GM18502 (cell line): Measurements from ENCODE around the gene NT5M.
"Not testable (repeated sequence)": the region's sequence is repeated elsewhere in the genome, so short reads cannot be mapped to it uniquely, and the experiment has no call there.

ENCODE experiments used
- ATAC-seq: cut with Tn5 transposase; IDR thresholded peaks from one replicate; pipeline ENCODE4 v1.9.1; 2021; ENCODE audit warnings: mild to moderate bottlenecking; ENCODE audit not compliant: unreplicated experiment, poor library complexity

Gene NT5M

DNA sequence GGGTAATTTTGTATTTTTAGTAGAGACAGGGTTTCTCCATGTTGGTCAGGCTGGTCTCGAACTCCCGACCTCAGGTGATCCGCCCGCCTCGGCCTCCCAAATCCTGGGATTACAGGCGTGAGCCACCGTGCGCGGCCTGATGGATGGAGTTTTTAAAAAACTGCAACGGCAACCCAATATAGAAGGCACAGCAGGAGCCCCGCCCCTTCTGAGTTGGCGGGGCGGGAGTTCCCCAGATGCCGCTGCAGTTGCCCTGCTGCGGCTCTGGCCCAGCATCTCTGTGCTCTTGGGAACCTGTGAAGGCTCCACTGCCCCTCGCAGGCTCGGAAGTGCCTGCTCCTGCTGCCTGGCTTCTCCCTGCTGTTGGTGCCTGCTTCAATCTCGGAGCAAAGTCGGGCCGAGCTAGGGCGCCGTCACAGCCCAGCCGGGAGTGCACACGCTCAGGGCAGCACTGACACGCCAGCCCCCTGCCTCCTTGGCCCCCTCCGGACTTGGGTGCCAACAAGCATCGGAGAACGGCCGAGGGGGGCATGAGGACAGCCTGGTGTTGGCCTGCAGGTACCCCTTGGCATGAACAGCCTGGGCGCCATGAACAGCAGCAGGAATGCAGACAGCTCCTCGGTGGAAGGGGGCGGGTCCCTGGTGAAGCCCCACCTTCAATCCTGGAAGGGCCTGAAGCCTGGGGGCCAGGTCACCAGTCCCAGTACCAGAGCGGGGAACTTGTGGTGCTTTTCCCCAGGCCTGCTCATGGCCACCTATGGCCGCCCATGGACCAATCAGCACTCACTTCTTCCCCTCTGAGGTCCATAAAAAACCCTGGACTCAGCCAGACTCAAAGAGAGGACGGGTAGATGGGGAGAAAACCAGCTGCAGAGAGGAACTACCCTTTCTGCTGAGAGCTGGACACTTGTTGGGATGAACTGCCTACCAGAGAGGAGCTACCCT is 2.3 kb upstream of the NT5M start:
- no peak for ATAC-seq

DNA sequence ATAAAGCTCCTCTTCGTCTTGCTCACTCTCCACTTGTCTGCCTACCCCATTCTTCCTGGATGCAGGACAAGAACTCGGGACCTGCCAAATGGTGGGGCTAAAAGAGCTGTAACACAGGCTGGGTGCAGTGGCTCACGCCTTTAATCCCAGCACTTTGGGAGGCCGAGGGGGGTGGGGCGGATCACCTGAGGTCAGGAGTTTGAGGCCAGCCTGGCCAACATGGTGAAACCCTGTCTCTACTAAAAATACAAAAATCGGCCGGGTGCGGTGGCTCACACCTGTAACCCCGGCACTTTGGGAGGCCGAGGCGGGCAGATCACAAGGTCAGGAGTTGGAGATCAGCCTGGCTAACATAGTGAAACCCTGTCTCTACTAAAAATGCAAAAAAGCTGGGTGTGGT is 1.5 kb upstream of the NT5M start:
- not testable (repeated sequence) for ATAC-seq

DNA sequence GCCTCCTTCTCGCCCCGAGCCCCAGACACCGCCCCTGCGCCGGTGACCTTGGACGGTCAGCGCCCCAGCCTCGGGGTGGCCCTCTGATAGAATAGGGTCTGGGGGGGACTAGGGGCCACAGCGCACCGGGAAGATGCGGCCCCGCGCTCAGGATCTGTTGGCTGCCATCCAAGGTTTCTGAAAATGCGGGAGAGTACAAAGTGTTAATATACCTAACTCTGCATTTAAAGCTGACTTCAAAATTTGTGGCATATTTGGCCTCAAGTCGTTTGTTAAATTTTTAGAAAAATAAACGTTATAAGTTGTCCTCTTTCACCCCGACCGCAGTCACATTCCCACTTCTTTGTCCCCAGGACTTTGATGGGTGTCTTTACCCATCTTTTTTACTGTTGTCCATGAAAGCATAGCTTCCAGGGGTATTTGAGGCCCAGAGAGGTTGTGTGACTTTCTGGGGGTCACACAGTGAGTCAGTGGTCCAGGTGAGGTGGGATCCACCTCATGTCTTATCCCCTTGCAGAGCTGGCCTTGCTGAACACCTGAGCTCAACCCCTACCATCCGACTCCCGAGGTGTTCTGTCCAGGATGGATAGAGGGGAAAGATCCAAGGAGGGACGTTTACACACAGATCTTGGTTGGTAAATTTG is 796 bp downstream of the NT5M start:
- no peak for ATAC-seq

DNA sequence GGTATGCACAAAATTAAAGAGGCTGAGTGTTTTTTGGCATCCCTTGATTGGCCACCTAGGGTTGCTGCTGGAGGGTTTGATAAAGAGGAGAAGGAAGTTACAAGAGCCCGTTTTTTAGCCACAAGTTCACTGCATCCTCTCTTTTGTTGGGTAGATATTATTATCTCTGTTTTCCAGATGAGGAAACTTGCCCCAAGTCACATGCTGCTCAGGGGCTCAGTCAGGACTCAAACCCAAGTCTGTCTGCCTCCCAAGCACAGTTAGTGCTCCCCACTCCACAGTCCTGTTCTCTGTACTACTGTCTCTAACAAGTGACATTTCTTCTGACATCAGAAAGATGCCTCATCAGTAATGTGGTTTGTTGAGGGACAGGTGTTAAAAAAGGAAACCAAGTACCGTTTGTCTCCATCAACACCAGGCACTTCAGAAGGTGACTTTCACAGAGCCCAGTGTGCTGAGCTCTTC is 1.4 kb downstream of the NT5M start:
- no peak for ATAC-seq

DNA sequence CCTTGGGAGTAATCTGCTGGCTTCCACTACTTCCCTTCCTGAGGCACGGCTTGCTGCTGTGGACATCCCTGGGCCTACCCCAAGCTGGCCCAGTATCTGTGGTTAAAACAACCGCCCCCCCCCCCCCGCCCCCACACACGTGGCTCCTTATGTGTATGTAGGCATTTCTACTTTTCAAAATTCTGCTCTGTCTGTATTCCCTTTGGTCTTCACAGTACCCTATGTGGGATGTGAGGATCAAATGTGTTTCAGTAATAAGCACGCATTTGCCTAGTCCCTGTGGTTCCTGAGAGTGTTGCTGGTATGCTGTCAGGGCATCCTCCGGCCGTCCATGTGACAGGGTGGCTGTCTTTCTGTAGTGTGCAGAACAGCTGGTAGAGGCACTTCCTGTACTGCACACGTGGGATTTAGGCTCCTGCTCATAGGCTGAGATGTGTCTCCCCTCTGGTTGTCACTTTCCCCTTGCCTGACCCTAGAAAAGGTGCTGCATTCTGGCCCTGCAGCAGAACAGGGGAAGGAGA is 2.2 kb downstream of the NT5M start:
- ATAC-seq = peak; percentile 79

DNA sequence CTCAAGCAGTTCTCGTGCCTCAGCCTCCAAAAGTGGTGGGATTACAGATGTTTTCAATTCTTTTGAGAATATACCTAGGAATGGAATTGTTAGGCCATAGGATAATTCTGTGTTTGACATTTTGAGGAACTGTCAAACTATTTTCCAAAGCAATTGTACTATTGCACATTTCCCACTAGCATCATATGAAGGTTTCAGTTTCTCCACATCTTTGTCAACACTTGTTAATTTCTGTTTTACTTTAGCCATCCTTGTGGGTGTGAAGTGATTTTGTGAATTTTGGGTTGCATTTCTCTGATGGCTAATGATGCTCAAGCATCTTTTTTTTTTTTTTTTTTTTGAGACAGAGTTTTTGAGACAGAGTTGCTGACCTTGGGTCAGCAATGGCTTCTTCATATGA is 6.2 kb downstream of the NT5M start:
- ATAC-seq = no peak

DNA sequence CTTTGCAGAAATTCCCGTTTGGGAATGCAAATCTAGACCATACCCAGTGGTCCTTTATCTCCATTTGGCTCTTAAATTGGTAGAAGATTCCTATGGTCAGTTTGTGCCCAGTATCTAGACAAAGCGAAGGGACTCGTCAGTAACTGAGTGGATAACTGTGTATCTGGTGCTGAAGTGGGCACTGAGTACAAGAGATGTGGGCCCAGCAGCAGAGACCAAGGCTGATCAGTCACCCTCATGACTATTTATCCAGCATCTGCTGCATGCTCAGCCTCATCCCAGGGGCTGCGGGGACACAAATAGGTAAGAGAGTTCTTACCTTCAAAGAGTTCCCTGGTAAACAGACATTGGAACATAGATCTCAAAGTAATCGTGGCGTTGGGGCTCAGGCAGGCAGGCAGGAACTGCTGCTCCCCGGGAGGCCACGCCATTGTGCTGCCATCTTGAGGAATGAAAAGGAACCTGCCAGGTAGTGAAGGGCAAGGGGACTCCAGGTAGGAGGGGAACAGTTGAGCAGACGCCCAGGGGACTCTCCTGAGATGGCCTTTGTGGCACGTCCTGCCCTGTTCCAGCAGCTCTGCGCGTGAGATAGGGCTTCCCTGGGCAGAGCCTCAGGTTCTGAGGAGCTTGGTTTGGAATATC is 10.3 kb downstream of the NT5M start:
- ATAC-seq = no peak

DNA sequence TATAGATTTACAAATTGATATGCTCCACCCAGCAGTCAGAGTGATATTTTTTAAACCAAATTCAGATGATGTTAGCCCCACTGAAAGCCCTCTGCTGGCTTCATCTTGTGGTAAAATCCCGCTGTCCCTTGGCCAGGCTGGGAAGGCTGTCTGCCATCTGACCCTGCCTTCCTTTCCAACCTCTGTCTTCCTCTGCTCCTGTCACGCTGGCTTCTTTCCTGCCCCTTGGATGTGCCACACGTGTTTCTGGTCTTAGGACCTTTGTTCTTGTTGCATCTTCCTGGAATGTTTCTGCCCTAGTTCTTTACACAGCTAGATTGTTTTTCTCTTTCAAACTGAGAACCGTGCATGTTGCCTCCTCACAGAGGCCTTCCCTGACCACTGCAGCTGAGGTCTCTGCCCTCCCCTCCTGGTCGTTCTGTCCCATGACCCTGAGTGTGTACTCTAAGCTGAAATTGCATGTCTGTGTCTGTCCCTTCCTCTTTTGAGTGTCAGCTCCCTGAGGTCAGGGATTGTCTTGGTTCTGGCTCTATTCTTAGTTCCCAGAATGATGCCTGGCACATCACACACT is 11.4 kb downstream of the NT5M start:
- no peak for ATAC-seq

DNA sequence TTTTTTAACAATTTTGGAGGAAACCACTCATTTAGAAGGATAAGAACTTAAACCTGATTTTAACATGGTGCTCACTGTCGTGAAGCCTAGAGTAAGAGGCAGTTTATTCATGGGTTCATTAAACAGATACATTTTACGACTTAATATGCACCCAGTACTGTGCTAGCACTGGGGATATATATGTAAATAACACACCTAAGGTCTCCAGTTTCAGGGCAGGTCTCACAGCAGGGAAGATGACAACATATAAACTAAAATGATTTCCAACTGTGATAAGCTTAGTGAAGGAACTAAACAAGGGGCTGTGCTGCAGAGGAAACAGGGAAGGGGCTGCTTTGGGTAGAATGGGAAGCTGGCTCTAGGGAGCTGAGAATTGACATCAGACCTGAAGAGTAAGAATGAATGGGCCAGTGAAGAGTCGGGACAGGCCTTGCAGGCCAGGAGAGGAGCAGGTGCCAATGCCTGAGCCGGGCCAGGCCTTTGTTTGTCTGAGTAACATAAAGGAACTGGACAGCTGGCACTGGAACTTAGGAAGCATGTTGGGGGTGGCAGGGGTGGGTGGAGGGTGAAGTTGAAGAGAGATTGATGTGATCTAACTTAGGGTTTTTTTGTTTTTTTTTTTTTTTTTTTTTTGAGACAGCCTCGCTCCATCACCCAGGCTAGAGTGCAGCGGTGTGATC is 12.1 kb downstream of the NT5M start:
- no peak for ATAC-seq

DNA sequence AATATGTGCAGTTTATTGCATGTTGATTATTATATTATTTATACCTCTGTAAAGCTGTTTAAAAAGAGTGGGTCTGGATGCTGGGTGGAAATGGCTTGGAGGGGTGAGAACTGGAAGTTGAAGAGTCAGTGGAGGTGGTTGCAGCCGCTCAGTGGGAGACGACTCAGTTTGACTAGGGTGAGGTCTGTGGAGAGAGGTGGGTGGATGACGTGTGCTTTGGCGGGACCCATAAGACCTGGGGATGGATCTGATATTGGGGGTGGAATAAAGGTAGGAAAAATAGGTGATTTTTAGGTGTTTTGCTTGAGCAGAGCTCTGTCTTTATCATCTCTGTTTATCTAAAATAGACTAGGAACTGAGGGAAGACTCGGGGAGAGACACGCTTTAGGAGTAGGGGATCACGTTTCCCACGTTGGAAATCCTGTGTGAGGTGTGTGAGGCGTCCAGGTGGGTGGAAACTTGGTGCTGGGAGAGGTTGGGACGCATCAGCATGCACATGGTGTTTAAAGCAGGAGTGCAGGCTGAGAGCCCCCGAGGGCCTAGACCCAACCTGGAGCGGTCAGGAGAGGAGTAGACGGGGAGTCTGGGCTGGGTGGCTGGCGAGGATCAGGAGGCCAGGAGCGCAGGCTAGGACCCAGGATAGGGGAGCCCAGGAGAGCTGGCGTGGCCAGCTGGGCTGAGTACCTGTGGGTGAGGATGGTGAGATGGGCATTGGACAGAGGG is 17.2 kb downstream of the NT5M start:
- no peak for ATAC-seq

DNA sequence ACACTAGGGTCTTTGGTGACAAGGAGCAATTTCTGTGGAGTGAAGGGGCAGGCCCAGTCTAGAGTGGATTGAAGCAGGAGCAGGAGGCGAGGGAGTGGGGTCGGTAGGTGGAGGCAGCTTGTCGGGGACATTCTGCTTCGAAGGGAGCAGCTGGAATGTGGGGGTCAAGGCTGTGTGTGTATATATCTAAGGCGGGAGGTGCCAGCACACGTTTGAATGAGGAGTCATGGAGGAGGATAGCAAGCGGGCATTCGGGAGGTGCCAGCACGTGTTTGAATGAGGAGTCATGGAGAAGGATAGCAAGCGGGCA is 17.7 kb downstream of the NT5M start:
- ATAC-seq = no peak

DNA sequence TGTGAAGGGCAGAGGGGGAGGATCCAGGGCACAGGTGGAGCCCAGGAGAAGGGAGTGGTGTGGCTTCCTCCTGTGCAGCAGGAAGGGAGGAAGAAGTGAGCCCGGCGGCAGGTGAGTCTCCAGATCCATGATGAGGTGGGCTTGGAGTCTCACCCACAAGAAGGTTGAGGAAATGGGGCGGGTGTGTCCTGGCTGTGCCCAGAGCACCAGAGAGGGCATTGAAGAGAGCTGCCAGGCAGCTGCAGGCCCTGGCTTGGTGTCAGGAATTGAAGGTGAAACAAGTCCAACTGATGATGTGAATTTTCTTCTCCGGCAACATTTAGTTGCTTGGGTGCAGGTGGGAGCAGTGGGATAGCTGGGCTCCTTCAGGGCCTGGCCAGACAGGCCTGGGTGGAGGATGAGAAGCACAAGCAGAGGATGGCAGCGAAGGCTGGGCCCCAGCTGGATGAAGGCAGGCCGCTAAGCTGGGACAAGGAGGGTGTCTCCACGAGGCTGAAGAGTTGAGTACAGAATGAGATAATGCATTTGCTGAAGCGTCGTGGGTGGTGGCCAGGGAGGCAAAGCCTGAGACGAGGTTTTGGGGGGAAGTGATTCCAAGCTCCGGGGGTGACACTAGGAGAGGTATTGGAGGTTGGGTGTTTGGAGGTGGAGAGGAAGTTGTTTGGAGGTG is 18.3 kb downstream of the NT5M start:
- ATAC-seq = no peak

DNA sequence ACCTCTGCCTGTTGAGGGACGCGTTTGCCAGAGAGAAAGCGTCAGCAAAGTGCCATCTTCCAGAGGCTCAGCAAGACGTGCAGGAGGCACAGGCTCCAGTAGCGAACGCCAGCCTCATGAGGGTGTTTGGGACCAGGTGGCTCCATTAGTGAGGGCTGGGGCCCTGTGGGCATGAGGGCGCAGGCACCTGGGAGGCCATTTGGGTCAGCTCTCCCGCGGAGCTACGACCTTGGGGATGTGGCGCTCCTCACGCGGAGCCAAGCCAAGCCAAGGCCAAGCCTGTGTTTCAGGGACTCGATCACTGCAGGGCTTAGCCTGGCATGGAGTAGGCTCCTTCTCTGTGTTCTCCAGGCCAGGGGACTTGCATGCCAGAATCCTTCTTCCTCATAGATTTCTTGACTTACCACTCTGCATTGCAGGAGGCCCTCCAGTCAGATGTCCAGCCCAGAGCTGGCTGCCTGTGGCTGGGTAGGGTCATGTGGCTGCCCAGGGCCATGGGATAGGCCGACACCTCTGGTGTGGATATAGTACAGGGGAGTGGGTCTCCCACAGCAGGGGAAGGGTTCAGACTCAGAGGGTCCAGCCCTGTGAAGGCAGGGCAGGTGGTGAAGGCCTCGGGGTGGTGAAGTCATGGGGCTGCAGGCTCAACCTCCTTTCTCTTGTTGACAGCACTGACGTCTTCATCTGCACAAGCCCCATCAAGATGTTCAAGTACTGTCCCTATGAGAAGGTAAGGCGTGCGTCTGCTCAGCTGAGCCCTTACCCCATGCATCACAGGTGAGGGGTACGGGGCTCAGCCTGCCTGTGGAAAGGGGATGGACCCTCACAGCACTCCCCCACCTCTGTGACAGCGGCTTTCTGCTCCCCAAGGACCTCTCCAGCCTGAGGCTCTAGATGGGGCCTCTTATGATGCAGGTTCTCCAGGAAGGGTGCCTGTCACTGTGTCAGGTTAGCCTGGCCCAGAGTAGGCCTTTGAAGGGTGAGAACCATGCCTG is 19.6 kb downstream of the NT5M start:
- no peak for ATAC-seq

DNA sequence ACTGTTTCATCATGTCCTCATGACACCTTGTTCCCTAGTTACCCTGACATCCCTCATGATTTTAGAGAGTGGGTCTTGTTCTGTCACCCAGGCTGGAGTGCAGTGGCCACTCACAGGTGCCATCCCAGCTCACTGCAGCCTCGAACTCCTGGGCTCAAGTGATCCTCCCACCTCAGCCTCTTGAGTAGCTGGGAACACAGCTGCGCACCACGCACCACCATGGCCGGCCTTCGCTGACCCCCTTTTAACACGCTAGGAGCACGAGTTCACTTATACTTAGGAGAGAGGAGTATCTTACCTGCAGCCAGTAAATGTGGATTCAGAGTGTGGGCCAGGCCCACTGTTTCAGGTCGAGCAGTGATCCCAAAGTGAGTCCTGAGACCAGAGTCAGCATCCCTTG is 21.4 kb downstream of the NT5M start:
- ATAC-seq = no peak

DNA sequence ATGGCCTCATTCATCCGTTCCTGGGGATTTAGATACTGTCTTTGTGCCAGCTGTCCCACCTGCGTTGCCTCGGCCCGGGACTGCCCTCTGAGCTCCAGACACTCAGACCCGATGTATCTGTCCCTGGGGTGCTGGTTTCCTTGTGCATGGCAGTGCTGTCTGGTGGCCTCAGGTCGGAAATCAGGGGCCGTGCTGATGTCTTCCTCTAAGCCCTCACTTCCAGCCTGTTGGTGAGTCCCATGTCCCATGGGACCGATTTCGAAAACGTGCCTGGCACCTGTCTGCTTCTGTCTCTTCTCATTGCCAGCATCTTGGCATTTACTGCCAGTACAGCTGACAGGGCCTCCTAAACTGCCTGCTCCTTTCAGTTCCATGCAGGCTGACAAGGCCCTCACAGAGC is 22.1 kb downstream of the NT5M start:
- no peak for ATAC-seq

DNA sequence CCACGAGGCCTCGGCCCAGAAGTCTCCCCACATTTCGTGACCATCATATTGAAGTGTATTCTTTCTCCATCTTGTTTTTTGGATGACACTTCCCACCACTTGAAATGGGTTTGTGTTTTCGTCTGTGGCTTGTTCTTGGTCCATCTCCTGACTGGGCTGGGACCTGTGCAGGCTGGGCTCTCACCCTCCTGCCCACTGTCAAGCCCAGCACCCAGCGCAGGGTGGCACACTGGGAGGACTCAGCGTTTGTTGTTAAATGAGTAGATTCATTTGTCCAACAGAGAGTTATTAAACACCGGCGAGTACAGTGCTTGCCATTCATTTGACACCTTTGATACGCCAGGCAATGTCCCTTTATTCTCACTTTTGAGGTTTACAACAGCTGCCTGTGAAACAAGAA is 22.6 kb downstream of the NT5M start:
- ATAC-seq = no peak

DNA sequence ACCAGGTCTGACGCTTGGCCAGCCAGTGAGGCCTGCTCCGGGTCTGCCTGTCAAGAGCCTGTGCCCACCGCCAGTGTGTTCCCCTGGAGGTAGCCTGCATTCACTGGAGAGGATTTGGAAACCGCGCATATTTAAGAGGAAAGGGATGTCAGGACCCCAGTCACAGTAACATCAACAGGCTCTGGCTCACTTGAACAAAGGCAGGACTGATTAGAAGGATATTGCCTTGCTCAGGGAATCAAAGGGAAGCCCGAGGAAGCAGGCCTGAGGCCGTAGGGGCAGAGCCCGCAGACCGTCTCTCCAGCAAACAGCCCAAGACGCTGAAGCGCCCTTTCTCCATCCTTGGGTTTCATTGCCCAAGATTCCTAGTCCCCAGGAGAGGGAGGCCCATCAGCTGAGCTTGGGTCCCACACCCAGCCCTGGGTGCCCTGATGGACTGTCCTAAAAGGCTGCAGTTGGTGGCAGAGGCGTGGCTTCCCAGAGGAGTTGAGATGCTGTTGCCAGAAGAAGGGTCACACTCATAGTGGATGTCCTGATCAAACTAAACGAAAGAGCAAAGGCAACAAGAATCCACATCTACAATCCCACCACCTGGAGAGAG is 23.2 kb downstream of the NT5M start:
- ATAC-seq = no peak

DNA sequence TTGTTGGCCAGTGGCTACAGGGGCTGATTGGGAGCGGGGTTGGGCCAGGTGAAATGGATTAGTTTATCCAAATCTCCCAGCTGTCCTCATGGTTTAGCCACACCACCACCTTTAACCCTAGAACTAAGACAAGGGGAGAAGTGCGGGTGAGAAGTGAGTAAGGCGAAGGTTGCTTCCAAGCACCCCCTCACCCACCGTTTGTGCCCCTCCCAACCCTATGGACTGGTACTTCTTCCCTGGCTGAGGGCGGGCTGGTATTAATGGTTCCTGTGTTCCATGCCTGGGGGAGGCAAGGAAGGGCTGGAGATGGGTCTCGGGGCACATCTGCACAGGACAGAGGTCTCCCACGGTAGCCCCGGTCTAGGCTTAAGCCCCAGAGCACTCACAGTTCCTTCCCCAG is 25.1 kb downstream of the NT5M start:
- no peak for ATAC-seq
